CD4-positive, alpha-beta T cell treated with Interleukin-17A for 1 hour (primary cell): ENCODE results near the gene SAA2.
A peak's percentile ranks its signal among the peaks of the same experiment; 100 is the strongest.
"Not testable (repeated sequence)": the region's sequence is repeated elsewhere in the genome, so short reads cannot be mapped to it uniquely, and the experiment has no call there.

ENCODE experiments used
- DNase-seq: peaks from one replicate; pipeline ENCODE4 v3.0.0-alpha.2; 2020

SAA2 gene

DNA sequence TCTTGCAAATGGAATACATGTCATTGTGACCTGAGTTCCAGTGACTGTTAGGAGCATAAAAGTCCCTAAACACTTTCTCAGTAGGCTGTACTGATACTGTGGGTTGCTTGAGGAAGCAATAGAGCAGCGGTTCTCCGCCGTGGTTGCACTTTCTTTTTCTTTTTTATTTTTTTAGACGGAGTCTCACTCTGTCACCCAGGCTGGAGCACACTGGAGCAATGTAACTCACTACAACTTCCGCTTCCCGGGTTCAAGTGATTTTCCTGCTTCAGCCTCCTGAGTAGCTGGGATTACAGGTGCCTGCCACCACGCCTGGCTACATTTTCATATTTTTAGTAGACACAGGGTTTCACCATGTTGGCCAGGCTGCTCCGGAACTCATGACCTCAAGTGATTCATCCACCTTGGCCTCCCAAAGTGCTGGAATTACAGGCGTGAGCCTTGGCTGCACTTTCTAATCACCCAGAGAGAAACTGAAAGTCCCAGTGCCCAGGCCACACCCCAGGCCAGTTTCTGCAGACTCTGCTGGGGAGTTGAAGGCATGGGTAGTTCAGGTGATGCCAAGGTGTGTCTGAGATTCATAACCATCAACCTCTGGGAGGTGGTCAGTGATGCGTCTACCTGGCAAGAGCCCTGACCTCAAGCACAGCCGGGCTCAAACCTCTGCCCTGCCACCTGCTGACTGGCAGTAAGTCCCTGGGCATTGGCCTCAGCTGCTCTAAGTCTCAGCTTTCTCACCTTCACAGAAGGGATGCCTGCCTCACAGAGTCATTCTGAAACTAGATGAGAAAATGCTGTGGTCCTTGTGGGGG, 1.9 kb downstream of the SAA2 start:
- peak; percentile 56 for DNase-seq

DNA sequence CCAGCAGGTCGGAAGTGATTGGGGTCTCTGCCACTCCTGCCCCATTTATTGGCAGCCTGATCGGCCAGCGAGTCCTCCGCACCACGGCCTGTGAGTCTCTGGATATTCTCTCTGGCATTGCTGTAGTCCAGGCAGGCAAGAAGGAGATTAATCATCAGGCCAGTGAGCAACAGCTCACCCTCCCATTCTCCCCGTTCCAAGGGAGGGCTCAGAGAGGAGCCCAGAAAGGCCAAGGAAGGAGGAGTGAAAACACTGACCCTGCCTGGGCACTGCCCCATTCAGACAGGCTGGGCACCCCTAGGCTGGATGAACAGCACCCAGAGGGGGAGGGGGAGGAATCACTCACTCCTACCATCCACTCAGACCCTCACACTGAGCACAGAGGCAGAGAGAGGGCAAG, 3.1 kb downstream of the SAA2 start:
- no peak for DNase-seq

DNA sequence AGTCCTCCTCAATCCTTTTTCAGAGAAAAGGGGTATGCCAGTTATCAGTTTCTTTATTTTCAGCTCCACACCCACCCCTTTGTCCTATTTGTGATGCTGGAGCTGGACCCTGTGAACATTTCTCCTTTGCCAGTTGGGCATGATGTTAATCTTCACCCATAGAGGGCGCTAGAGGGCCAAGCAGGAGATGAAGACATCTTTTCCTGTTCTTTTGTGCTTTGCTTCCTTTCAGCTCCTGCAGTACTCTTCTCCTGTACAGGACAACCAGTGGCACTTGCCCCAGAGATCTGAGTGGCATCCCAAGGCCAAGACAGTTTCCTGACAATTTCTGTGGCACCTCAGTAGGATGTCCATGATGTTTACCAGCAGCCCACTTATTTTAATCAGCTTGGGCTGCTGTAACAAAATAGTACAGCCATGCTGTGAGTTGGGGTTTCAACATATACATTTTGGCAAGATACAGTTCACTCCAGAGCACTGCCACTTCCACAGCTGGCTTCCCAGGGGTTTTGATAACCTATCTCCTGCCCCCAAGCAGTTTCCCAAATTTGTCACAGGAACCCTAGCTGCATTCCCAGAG, 4.6 kb downstream of the SAA2 start:
- peak; percentile 85 for DNase-seq

DNA sequence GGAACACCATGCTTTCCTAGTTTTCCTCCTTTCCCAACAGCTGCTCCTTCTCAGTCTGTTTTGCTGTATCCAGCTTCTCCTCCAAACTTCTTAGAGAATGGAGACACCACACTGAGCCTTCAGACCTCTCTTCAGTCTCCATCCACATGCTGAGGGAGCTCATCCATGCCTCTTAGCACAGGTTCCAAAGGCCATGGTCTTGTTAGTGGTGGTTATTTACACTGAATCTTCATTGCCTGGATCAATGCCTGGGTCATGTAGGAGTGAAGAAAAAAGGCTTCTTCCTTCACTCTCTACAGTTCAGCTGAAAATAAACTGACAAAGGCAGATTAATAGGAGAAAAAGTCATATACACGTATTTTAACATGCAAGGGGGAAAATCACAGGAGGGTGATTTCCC, 8.8 kb downstream of the SAA2 start:
- no peak for DNase-seq

DNA sequence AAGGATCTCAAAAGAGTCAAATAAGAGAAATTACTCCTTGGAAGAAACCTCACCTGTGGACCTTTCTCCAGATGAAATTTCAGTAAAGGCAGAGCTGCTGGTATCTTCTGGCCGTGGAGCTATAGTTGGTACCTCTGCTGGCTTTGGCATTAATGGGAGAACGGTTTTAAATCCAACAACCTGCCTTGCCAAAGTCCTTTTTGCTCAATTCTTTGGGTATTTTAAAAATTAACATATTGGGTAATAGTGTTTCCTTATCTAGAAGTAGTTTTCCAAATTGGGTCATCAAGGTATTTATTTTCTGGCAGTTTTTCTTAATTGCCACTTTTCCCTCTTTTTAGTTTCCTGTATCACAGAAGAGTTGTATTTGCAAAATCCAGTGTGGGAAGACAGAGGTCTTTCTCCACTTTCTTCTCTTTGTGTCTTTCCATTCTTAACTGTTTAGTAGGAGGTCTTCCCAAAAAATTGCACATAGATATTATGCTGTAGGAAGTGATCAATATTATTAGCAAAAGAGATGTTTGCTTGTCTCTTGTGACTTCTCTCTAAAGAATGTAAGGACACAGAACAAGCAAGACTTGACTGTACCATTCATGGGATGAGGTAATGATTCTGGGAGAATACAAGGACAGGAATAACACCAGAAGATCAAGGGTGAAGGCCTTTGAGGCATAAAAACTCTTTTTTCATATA, 11.7 kb downstream of the SAA2 start, which contains the start of gene SAA4:
SAA4 (minus strand) TSS at position 139 of the 693 bp plus-strand sequence. CDS start 876 bp downstream, outside the sequence.
- no peak for DNase-seq

DNA sequence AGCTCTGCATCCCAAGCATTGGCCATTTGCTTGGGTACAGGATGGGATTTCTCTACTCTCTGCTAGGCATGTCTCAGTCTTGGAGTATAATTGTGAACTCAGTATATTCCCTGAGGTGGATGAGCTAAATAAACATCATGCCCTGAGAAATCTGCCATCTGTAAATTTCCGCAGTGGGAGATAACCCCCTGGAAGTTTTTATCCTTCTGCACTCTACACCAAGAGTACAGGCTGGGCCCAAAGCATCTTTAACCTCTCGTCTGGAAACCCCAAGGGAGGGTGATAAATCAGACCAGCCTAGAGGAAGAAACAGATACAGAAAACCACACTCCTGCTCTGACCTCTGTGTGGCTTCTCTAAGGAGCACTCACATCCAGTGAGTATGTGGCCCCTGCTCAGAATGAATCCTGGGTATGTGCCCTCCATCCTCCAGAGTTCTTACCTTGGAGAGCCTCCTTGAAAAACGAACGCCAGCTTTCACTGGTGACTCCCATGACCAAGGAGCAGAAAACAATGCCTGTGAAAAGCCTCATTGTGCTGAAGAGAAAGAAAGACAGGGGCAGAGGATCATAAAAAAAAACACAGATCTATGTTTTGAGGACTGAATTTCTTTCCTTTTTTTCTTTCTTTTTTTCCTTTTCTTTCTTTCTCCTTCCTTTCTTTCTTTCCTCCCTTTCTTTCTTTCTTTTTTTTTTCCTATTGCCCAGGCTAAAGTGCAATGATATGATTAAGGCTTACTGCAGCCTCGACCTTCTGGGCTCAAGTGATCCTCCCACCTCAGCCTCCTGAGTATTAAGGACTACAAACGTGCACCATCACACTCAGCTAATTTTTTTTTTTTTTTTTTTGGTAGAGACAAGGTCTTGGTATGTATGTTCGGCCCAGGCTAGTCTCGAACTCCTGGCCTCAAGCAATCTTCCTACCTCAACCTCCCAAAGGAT, 12.8 kb downstream of the SAA2 start:
- no peak for DNase-seq

DNA sequence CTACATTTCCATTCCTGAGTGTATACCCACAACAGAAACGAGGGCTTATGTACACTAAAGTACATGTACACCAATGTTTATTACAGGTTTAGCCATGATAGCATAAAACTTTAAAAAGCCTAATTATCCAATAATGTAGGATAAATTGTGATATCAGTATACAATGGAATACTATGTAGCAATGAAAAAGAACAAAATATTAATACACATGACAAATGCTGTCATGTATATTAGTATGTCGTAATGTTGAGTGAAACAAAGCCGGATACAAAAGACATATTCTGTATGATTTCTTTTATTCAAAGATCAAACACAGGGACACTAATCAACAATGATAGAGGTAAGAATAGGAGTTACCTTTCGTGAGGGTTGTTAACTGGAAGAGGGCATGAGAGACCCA, 14.6 kb downstream of the SAA2 start:
- no peak for DNase-seq

DNA sequence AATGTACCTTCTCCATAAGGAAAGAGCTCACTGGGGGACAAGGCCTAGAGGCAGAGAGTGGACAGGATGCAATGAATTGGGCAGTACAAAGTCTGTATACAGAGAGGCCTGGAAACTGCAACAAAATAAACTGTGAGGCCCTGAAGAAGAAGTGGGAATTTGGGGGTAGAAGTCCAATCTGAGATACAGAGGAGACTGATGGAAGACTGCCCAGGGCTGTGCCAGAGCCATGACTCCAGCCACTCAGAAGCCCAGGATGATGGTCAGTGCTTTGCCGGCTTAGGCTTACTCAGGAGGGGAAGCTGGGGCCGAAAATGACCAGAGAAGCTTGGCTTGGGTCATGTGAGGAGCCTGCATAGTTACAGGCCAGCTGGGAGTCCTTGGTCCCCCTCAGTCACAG, 17.6 kb downstream of the SAA2 start:
- DNase-seq = no peak

DNA sequence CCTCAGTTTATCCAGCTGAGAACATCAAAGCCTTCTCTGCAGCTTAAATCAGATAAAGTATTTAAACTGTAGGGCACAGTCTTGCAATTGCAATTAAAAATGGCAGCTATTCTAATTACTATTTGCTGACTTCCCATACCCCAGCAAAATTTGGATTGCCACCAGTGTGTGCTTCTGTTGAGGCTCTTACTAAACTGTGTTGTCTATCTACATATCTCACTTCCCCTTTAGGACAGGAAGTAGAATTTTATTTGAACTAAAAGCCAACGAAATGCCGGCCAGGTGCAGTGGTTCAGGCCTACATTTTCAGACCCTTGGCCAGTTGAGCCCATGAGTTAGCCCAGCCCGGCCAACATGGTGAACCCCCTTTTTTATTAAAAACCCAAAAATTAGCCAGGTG, 19.0 kb downstream of the SAA2 start:
- no peak for DNase-seq

DNA sequence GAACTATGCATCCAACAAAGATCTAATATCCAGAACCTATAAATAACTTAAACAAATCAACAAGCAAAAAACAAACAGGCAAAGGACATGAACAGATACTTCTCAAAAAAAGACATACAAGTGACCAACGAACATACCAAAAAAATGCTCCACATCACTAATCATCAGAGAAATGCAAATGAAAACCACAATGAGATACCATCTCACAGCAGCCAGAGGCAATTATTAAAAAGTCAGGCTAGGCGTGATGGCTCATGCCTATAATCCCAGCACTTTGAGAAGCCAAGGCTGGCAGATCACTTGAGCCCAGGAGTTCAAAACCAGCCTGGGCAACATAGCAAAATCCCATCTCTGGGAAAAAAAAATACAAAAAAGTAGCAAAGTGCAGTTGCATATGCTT, 22.6 kb downstream of the SAA2 start:
- no peak for DNase-seq

DNA sequence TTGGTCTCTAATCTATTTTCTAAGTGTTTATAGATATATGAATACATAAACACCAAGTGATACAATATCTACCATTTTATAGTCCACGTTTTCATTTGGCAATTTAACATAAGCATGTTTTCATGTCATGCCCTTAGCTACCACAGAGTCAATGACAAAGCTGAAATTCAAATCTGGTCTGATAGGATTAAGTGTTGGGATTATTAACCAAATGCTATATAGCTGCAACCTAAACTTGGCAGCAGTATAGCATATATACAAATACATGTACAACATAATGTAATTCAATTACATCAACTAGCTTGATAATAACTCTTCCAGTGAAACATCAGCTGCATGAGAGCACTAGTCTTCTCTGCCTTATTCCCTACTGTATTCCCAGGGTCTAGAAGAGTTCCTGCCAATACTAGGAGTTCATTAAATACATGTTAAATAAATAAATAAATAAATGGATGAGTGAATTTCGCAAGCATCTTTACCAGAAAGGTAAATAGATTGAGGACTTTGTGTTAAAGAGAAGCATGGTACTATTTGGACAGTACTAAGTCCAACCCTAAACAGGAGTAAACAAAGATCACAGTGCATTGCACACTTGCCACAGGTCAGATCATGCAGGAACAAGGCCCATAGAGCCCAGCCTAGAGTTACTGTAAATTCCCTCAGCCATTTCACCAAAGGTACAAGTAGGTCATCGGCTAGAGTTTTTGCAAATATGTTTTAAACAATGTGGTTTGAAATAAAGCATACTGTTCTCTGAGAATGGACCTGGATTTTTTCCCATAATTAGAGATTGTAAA, 24.7 kb downstream of the SAA2 start:
- DNase-seq = no peak

DNA sequence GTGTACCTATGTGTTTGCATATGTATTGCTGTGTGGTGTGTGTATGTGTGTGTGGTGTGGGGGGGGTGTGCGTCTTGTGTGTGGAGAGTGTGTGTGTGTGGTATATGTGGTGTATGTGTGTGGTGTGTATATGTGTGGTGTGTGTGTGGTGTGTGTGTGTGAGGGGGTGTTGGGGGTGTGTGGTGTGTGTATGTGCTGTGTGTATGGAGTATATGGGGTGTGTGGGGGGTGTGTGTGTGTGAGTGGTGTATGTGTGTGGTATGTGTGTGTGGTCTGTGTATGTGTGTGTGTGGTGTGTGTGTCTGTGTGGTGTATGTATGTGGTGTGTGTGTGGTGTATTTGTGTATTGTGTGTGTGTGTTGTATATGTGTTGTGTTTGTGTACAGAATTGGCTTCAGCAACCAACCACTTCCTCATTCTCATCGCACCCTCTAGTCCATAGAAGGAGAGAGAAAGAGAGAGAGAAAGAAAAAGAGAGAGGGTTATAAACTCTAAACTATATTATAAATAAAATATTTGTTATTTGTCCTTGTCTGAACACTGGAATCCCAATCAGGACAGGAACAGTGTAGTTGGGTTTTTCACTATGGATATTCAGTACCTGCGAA, 25.6 kb downstream of the SAA2 start:
- no peak for DNase-seq

DNA sequence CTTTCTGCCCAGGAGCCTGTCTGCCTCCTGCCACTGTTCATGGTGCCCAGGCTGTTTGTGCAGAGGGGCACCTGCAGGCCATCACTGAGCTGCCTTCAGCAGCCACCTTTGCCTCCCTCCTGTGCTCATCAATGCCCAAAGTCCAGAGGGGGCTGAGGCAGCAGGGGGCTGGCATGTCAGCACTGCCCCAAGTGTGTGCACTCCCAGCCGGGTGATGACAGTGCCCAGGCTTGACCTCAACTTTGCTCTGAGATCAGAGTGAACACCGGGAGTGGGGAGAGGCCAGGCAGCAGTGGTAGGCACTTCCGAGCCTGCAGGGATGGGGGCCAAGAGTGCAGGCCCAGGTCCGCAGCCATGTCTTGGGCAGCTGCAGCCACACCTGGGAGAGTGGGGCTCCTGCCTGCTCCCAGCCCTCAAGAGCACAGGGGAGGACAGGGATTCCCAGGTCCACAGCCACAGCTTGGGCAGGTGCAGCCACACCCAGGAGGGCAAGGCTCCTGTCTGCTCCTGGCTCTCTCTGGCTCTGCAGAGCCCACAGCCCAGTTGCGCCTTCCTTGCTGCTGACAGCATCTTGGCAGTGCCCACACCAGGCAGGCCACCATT, 27.1 kb downstream of the SAA2 start:
- no peak for DNase-seq

DNA sequence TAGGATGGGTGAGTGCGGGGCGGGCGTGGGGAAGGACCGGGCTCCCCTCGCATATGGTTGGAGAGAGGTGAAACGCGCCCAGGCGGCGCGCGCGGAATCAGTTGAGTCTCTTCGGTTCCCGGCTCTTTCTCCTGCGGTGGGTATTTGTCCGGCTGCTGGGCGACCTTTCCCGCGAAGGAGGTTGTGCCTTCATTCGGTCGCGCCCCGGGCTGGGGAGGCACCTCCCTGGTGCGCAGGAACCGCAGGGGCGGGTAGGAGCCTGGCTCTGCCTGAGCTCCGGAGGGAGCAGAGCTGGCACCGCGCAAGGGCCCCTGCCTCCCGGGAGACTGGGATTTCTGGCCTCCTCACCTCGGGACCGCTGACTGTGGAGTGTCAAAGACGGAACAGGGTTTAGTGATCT, 39.4 kb downstream of the SAA2 start:
- no peak for DNase-seq

DNA sequence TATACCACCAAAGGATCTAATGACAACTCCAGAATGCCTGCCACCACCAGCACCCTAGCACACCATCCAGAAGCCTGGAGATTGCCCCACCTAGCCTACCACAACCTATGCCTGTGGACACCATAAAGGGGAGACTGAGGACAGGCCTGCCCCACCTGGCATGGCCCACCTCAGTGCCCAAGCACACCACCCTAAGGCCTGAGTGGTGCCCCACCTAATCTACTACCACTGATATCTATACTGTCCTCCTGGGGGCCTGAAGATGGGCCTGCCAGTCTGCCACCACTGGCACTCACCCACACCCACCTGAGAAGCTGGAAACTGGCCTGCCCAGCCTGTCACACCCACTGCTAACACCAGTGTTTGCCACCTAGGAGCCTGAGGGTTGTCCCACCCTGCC, 43.7 kb downstream of the SAA2 start:
- DNase-seq = no peak

DNA sequence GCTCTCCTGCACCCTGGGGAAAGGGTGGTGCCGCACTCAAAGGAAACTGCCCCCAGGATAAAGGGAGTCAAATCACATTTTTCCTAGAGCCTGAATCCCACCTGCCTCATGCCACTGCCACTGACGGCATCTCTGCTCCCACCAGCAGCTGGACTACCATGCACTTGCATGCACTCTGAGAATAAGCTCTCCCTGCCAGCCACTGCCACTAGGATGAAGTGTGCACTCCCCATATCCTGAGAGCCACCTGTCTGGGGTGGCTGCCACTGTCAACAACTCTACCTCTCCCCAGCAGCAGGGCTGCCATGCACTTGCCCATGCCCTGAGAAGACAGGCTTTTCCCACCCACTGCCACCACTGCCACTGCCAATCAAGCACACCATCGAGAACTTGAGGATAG, 44.2 kb downstream of the SAA2 start:
- DNase-seq = no peak

DNA sequence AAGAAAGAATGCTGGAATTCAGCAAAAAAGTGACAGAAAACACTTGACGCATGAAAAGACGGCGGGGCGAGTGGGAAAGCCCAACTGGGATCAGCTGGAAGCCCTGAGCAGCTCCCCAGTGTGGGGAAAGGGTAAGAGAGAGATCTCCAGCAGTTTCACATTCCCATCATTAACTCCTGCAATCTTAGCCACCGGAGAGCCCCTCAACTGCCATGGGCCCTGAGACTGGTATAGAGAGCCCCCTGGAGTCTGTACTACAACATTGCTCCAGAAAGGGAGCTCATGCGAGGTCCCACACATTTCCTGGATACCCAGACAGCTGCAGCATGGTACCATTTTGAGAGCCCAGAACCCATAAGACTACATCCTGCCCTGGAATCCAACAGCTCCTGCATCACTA, 44.7 kb downstream of the SAA2 start:
- no peak for DNase-seq

DNA sequence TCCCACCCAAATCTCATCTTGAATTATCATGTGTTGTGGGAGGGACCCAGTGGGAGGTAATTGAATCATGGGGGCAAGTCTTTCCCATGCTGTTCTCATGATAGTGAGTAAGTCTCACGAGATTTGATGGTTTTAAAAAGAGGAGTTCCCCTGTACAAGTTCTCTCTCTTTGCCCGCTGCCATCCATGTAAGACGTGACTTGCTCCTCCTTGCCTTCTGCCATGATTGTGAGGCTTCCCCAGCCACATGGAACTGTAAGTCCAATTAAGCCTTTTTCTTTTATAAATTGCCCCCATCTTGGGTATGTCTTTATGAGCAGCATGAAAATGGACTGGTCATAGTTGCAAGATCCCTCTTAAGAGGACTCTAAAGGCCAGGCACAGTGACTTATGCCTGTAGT, 50.7 kb downstream of the SAA2 start:
- DNase-seq = not testable (repeated sequence)

DNA sequence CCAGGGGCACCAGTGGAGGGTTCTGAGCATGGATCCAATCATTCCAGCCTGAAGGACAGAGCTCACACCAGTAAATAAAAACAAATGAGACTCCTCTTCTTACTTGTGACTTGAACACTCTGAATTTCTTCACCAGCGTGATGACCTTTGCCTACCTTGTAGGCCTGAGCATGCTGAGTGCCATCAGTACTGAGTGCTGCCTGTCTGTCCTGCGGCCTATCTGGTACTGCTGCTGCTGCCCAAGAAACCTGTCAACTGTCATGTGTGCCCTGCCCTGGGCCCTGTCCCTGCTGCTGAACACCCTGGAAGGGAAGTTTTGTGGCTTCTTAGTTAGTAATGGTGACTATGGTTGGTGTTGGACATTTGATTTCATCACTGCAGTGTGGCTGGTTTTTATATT, 51.9 kb downstream of the SAA2 start:
- DNase-seq = no peak
